KOPT-K1 (cell line): ENCODE results near the gene LGR5.

Experiments used
- H3K27ac ChIP-seq: fragments of 200-600 bp; sonication (generic); 2 replicates; pipeline ENCODE4 v1.5.1; 2016; ENCODE audit warnings: antibody characterized with exemption, mild to moderate bottlenecking, low read depth, low read length; ENCODE audit not compliant: poor library complexity, severe bottlenecking
- H3K36me3 ChIP-seq: fragments of 200-600 bp; sonication (generic); 2 replicates; pipeline ENCODE4 v1.5.1; 2017; ENCODE audit warnings: antibody characterized with exemption, mild to moderate bottlenecking, low read length, moderate library complexity; ENCODE audit not compliant: insufficient read depth
- H3K9me3 ChIP-seq: fragments of 200-600 bp; sonication (generic); 2 replicates; pipeline ENCODE4 v1.5.1; 2017; ENCODE audit warnings: antibody characterized with exemption, low read length, mild to moderate bottlenecking; ENCODE audit not compliant: insufficient read depth, poor library complexity, severe bottlenecking

The LGR5 gene

GRCh38 chr12:71605039-71605438 lies 165.4 kb downstream of the LGR5 start:
- Histone ChIP-seq H3K36me3 (peaks cover 47% of the 10 kb centered on the region), H3K27ac (no peak overlapping the region), H3K9me3 (no peaks in the 10 kb centered on the region)

GRCh38 chr12:71607494-71608330 lies 168.1 kb downstream of the LGR5 start:
- Histone ChIP-seq H3K36me3 (peaks cover 73% of the 10 kb centered on the region), H3K27ac (no peak overlapping the region), H3K9me3 (no peaks in the 10 kb centered on the region)

GRCh38 chr12:71610031-71610795 lies 170.6 kb downstream of the LGR5 start:
- H3K9me3 ChIP-seq: no peaks in the 10 kb centered on the region
- H3K36me3 ChIP-seq: peaks cover 98% of the 10 kb centered on the region
- H3K27ac ChIP-seq: peak overlapping the region; percentile 14

GRCh38 chr12:71621938-71622337 lies 182.3 kb downstream of the LGR5 start:
- H3K9me3 ChIP-seq: no peaks in the 10 kb centered on the region
- H3K36me3 ChIP-seq: peaks cover 100% of the 10 kb centered on the region
- H3K27ac ChIP-seq: no peak overlapping the region

- Histone ChIP-seq H3K27ac (no peak overlapping the region), H3K9me3 (no peaks in the 10 kb centered on the region), H3K36me3 (peaks cover 99% of the 10 kb centered on the region)
These were observed 185.9 kb downstream of the LGR5 start for GRCh38 chr12:71625476-71625875.

GRCh38 chr12:71626098-71626497 lies 186.5 kb downstream of the LGR5 start:
- no peaks in the 10 kb centered on the region for H3K9me3 ChIP-seq

GRCh38 chr12:71626768-71627167 lies 187.2 kb downstream of the LGR5 start:
- H3K9me3 ChIP-seq: no peaks in the 10 kb centered on the region
- peaks cover 99% of the 10 kb centered on the region for H3K36me3 ChIP-seq
- H3K27ac ChIP-seq: no peak overlapping the region

More at GRCh38 chr12:71626098-71626497, 186.5 kb downstream of the LGR5 start:
- Histone ChIP-seq H3K27ac (no peak overlapping the region), H3K36me3 (peaks cover 99% of the 10 kb centered on the region)

GRCh38 chr12:71627438-71628002 lies 187.9 kb downstream of the LGR5 start:
- Histone ChIP-seq H3K27ac (no peak overlapping the region), H3K9me3 (no peaks in the 10 kb centered on the region), H3K36me3 (peaks cover 99% of the 10 kb centered on the region)
